Inflammatory macrophage (primary cell): Measurements from ENCODE around the gene PRKAA2.

Experiments
- DNase-seq, 2 donors: peaks; one replicate each; pipeline ENCODE4 v3.0.0-alpha.2; 2020 to 2022

Gene PRKAA2

DNA sequence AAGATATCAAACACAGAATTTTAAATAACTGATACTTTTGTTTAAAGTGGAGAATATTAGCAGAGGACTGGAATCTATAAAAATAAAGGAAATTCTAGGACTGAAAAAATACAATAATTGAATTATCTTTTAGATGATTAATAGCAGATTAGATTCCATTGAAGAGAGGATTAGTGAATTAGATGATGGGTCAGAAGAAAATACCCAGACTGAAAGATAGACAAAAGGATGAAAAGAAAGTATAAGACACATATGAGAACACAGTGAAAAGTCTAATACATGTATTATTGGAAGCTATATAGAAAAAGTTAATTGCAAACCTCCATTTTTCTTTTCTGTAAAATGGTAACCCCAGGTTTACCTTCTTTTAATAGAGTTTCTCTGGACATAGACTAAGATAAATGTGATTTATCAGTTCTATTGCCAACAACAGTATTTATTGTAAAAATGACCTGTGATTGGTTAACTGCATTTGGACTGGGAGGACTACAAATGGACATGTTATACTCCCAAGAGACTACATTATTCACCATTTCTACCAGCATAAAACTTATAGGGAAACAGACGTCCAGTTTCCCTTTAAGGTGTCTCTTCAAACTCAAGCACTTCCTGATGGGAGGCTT is 11.0 kb downstream of the PRKAA2 start:
- no peak for DNase-seq

DNA sequence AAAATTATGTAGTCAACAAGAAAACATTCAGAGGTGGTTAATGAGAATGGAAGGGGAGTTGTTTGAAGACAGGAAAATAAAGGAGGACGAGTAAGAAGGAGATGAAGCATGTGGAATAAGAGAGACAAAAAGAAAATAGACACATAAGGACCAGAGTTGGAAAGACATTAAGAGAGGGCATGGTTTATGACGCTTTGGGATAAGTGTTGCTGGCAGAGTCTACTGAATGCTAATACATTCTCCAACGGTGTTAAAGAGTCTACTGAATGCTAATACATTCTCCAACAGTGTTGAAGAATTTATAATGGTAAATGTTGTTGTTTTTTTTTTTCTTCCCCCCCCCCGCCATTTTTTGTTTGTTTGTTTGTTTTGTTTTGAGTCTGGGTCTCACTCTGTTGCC is 13.1 kb downstream of the PRKAA2 start:
- no peak for DNase-seq

- no peak for DNase-seq
Measured at GRCh38 chr1:56660293-56660692, 15.2 kb downstream of the PRKAA2 start.

DNA sequence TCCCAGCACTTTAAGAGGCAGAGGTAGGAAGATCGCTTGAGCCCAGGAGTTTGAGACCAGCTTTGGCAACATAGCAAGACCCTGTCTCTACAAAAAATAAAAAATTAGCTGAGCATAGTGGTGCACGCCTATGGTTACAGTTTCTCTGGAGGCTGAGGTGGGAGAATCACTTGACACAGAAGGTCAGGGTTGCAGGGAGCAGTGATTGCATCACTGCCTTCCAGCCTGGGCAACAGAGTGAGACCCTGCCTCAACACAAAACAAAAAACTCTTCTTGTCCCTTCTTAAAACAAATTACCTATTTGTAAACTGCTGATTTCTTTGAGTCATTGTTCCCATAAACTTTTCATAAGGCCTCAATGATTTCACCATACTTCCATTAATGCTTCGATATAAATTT is 18.7 kb downstream of the PRKAA2 start:
- DNase-seq = no peak

GRCh38 chr1:56665384-56665783 is 20.3 kb downstream of the PRKAA2 start:
- no peak for DNase-seq

DNA sequence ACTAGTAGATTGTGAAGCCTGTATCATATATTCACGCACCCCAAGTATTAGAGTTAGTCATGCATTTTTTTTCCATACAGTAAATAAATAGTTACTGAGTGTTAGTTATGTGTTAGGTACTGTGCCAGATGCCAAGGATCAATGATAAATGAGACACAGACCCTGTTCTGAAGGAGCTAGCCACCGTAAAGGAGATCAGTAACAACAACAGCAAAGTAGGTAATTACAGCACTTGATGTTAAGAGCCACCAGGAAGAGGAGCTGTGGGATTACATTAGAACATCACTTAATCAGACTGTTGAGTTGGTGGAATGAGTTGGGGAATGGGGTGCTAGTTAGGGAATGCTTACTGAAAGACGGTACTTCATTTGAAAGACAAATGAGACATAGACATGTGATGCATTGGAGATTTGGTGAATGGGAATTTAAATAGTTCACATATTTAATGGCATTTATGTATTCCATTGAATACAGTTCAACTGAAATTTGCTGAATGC is 21.0 kb downstream of the PRKAA2 start:
- DNase-seq = no peak

DNA sequence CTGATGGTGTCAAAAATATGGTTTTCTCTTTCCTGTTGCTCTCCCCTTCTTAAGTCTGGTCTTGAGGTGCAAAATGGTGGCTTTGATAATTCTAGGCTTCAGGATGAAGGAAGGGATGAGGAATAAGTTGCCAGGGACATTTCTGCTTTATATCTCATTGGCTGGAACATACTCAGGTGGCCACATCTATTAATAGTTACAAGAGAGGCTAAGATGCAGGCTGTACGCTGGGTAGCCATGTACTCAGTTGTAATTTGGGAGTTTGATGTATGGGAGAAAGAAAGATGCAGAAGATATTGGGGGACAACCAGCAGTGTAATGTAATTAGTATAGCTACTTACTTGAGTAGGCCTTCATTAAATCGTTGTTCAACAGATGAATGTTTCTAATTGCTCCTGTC is 25.2 kb downstream of the PRKAA2 start:
- DNase-seq = no peak

DNA sequence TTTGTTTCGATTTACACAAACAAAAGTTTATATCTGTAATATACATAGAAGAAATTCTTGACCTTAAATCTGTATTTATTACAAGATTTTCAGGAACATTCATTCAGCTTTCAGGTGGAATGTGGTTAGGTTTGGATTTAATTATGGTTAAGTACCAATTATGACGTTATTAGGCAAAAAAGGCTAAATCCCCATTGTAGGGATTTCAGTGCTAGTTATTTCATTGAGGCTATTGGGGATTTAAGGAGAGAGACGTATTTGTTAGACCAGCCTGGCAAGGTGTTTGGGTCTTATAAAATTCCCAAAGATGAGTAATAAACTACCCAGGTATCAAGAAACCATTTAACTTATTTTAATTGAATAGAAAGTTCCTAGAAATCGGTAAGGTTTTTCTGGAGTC is 26.0 kb downstream of the PRKAA2 start:
- DNase-seq = no peak

DNA sequence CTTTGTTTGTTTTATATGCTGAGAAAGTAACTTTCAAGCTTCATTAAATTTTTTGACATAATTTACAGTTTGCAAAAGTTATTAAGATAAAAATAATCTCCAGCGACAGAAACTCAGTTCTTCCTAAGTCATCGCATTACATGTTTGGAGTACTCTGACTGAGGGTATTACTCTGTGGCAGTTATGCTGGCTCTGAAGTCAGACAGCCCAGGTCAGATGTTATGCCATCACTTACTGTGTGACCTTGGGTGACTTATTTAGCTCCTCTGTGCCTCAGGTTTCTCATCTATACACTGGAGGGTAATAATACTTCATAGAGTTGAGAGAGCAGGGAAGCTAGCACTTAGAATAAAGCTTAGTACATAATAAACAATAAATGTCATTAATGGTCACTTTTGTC is 26.4 kb downstream of the PRKAA2 start:
- no peak for DNase-seq

DNA sequence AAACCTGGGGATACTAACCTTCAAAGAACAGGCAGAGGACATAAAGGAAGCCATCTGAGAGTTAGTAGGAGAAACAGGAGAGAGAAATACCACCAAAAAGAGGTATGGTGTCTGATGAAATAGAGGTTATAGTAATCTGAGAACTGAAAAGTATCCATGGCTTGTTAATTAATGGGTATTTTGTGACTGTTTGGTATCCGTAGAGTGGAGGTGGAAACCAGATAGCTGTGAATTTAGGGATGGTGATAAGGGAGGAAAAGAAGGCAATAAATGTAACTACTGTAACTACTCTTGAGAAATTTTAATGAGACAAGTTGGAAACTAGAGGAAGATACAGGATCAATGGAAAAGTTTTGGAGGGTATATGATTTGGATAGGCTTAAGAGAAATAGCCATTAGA is 27.5 kb downstream of the PRKAA2 start:
- no peak for DNase-seq

DNA sequence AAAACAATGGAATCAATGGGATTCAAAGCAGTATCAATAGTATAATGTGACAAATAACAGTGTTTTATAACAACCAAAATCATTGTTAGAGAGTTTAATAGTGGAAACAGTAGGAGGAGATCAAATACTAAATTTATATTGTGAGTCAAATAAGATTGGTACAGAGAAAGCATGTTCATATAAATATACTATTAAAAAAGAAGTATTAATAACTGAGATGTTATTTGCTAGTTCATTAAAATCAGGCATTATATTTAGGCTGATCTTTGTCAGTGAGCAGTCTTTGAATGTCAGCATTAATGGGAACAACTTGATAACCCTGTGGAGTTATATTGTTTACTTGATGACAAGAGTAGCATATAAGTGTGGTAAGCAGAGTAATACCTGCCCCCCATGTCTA is 30.6 kb downstream of the PRKAA2 start:
- no peak for DNase-seq

DNA sequence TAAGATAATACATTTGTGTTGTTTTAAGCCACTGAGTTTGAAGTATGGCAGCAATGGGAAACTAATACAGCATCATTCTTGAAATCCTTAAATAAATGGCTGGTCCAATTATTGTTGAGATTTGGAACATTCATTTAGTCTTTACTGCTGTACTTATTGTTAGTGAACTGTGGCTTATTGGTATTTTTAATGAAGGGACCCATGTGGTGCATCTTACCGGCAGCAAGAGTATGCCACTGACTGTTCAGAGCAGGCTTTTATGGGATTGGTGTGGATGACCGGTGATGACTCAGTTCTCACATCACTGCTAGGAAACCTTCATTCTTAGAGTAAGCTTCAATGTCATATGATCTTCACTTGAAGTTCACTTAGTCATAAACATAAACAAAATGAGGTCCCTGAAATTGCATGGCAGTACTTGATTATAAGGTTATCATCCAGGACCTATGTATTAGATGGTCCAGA is 31.5 kb downstream of the PRKAA2 start:
- DNase-seq = no peak

GRCh38 chr1:56683569-56683968 is 38.5 kb downstream of the PRKAA2 start:
- no peak for DNase-seq

GRCh38 chr1:56686169-56686568 is 41.1 kb downstream of the PRKAA2 start:
- no peak for DNase-seq

GRCh38 chr1:56688522-56689026 is 43.5 kb downstream of the PRKAA2 start:
- DNase-seq = no peak

DNA sequence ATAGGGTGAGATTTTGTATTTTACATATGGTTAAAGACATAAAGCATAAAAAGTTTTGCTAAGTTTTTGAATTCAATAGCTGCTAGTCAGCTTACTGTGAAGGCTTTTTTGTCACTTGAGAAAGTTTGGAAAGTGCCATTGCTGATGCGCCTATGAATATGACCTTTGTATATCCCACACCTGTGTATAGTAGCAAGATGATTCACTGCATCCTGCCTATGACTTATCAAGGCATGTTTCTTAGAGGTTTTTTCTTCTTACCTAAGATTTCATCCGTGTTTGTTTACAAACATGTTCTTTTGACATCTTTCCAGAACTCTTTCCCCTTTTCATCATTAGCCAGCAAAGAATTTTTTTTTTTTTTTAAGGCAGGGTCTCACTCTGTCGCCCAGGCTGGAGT is 51.5 kb downstream of the PRKAA2 start:
- DNase-seq = no peak

DNA sequence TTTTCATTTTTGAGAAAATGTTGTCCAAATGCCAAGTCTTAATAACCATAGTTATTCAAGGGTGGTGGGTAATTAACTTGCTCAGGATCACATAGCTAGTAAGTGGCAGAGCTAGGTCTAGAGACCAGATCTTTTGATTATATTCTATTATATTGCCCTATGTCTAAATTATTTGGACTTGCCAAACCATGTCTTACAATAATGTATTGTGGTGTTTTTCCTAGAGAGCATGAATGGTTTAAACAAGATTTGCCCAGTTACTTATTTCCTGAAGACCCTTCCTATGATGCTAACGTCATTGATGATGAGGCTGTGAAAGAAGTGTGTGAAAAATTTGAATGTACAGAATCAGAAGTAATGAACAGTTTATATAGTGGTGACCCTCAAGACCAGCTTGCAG is 58.6 kb downstream of the PRKAA2 start:
- DNase-seq = no peak

DNA sequence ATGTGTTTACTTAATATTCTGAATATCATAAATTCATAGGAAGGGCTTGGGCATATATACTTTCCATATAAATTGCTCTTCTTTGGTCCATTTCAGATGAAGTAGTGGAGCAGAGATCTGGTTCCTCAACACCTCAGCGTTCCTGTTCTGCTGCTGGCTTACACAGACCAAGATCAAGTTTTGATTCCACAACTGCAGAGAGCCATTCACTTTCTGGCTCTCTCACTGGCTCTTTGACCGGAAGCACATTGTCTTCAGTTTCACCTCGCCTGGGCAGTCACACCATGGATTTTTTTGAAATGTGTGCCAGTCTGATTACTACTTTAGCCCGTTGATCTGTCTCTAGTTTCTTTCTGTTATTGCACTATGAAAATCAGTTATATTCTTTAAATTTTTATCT is 62.3 kb downstream of the PRKAA2 start:
- DNase-seq = no peak

DNA sequence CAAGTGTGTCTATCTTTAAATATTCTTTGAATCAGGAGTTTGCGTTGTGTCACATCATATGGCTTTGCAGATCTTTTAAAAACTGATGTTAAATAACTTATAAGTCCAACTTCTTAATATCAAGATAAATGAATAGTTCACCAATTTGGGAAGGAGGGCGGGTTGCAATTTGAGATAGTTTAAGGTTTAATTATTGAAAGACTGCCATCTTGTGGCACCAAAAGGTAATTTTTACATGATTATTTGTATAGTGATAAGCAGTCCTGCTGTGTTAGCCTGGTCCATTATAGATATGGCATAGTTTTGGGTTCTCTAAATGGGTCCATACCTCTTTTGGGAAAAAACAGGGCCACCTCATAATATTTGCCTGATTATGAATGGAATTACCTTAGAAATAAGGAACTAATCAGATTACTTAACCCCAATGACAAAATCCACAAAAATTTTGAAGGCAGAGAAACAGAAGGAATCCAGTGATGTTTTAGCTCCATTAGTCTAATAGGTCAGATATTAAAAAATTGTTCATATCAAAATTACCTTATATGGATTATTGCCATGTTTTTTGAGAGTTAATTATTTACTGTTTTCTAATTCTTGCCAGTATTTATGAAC is 64.3 kb downstream of the PRKAA2 start:
- peak; percentile 2 to 46 for DNase-seq

- no peak for DNase-seq
Measured at GRCh38 chr1:56709995-56710394, 64.9 kb downstream of the PRKAA2 start.

DNA sequence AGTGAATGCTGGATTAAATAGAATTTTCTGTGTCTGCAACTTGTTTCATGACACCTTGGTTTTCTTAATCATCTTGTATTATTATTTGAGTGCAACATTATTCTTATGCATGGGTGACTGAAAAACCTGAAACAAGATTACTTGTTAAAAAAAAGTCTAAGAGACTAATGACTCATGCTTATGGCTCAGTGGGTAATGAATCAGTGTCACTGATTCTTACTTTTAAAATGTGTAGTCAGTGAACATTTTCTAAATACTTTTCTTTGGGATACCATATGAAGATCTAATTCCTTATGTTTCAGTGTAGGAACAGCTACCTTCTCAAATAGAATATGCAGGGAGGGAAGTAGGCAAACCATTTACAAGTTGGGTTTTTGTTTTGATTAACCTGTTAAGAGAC is 65.5 kb downstream of the PRKAA2 start:
- DNase-seq = no peak

DNA sequence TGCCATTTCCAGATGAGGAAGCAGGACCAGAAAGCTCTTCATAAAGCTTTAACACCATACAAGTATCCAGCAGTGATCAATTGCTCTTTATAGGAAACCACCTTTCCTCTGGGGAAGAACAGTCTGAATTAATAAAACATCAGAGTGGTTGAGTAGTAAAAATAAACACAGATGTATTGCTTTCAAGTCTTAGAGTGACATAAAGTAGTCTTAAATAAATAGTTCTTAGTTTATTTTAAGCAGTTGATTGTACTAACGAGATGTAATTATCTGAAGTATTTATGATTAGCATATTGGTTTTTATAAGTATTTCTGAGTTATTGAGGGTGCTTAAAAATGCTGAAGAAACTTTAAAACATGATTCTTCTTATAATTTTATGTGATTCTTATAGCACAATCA is 67.0 kb downstream of the PRKAA2 start:
- DNase-seq = no peak

- DNase-seq = no peak
Measured at GRCh38 chr1:56713112-56713511, 68.0 kb downstream of the PRKAA2 start.

DNA sequence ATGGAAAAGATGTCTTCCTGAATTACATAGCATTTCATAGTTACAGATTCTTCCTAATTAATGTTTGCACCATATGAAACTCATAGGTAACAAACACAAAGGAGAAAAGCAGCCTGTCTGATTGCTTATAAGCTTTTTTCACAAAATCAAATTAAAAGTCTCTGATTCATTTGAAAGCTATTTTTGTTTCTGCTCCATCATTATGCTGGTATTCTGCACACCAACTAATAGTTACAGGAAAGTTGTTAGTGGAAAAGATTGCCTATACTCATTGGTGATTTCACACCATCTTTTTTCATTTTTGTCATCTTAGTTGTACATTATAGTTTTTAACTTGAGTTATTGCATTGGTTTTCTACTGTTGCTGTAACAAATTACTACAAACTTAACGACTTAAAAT is 70.0 kb downstream of the PRKAA2 start:
- DNase-seq = no peak

DNA sequence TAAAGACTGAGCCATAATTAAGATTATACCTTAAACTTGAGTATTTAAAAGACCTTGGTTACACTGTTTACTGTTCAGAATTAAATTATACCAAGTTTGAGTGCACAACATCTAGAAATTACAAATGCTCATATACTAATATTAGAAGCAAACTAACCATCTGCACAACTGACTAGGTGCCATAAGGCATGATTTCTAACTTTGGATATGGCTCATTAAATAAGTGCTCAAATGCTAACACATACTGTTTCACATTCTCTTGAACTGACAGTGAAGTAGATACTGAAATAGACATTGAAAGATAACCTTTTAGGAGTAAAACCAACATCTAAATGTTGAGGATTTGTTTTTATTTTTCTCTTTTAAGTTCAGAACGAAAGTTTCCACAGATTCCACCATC is 74.1 kb downstream of the PRKAA2 start:
- DNase-seq = no peak
